Vagina (tissue), 2 donors: ENCODE results near the gene ADARB2.

Experiments
- CTCF ChIP-seq, 3 experiments: fragments of 450-650 bp in 2 of 3; fragments of 200-600 bp in 1 of 3; sonication (generic) in 1 of 3; IDR thresholded peaks; one replicate each; pipeline ENCODE4 v1.5.1; 2017 to 2019; ENCODE audit warnings: antibody characterized with exemption in 3 of 3, mild to moderate bottlenecking in 2 of 3, moderate library complexity in 2 of 3
- POLR2A ChIP-seq, 2 donors: fragments of 450-650 bp; IDR thresholded peaks; one replicate each; pipeline ENCODE4 v1.6.1; 2017; ENCODE audit warnings: antibody characterized with exemption in 2 of 2, mild to moderate bottlenecking in 2 of 2, moderate library complexity in 2 of 2

- TF ChIP-seq CTCF (IDR thresholded peaks at IDR 0.05): no peak
- no peak for TF ChIP-seq POLR2A (IDR thresholded peaks at IDR 0.05)
Observed at GRCh38 chr10:1379601-1380000, 357.7 kb downstream of the ADARB2 start.
